Fibroblast of lung (primary cell): ENCODE measurements around the gene DEDD2.

Experiments
- EZH2 ChIP-seq: IDR thresholded peaks from 2 replicates; pipeline ENCODE4 v1.5.1; 2012; ENCODE audit warnings: low read length, control low read depth, mild to moderate bottlenecking; ENCODE audit errors: missing control alignments
- TF ChIP-seq, protein P1 (sequence below), 2 donors: IDR thresholded peaks in 1 of 2; conservative IDR thresholded peaks in 1 of 2; 1 replicate in 1 of 2; 2 replicates in 1 of 2; pipeline ENCODE4 v1.5.1; 2011 to 2012; ENCODE audit warnings: low read length in 2 of 2, control low read depth in 1 of 2, inconsistent platforms in 1 of 2, low read depth in 1 of 2, mild to moderate bottlenecking in 1 of 2

DNA sequence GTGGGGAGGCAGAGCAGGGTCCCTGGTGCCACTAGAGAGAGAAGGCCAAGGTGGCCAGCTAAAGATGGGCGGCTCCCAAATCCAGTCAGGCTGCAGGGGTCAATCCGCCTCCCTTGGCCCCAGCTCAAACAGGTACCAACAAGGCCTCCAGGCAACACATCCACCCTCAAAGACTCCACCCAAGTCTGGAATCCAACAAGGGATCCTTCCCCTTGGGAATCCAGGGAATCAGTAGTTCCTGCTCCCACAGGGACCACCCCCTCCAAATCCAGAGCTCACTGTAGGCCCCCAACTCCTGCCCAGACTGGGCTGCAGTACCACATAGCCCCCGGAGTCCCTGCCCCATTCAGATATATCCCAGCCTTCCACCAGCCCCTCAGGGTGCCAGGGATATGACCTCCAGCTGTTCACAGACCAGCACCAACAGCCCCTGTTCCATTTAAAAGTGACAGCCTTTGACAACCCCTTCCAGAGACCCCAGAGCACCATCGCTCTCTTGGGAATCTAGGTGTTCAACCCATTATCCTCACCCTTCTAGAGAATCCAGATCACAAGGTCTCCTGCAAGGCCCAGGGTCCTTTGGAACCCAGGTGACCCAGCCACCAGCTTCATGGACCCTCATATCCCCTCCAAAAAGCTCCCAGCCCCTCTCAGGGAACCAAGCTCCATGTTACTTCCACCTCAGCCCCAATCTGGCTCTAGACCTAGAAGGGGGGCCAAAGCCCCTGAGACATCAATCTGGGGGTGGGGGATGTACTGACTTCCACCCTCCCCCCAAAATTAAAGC, 34.3 kb upstream of the DEDD2 start:
- TF ChIP-seq, protein P1, sequence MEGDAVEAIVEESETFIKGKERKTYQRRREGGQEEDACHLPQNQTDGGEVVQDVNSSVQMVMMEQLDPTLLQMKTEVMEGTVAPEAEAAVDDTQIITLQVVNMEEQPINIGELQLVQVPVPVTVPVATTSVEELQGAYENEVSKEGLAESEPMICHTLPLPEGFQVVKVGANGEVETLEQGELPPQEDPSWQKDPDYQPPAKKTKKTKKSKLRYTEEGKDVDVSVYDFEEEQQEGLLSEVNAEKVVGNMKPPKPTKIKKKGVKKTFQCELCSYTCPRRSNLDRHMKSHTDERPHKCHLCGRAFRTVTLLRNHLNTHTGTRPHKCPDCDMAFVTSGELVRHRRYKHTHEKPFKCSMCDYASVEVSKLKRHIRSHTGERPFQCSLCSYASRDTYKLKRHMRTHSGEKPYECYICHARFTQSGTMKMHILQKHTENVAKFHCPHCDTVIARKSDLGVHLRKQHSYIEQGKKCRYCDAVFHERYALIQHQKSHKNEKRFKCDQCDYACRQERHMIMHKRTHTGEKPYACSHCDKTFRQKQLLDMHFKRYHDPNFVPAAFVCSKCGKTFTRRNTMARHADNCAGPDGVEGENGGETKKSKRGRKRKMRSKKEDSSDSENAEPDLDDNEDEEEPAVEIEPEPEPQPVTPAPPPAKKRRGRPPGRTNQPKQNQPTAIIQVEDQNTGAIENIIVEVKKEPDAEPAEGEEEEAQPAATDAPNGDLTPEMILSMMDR (conservative IDR thresholded peaks at IDR 0.05 in 1 of 2, IDR thresholded peaks at IDR 0.05 in 1 of 2; ENCODE audit: low read depth in 1 of 2, low read length in 2 of 2) = no peak
- no peak for TF ChIP-seq EZH2
